ENCODE measurements around the gene JARID2.

GRCh38 chr6:15423286-15423993, 177.6 kb downstream of the JARID2 start:
- TF ChIP-seq CTCF (IDR thresholded peaks at IDR 0.05) = no peak
- no peak for TF ChIP-seq POLR2A (IDR thresholded peaks at IDR 0.05)
- TF ChIP-seq EP300 (IDR thresholded peaks at IDR 0.05) = no peak
- no peak for TF ChIP-seq POLR2AphosphoS5 (IDR thresholded peaks at IDR 0.05)
